H1 (cell line): ENCODE measurements around the gene NPS. TPM values are rescaled to one million over a fixed set of nuclear protein-coding genes. Genes with fewer than 3 reads are reported as not detected.

Experiments used
- CTCF ChIA-PET: fragments of 300-600 bp; sonication (Branson Sonifier 250); formaldehyde crosslinking; loops from one replicate; lab custom pipeline; 2021; ENCODE audit not compliant: partially characterized antibody; lab: Charles Lee
- POLR2A ChIA-PET: fragments of 300-600 bp; sonication (Branson Sonifier 250); formaldehyde crosslinking; loops from one replicate; lab custom pipeline; 2021; ENCODE audit warnings: inconsistent platforms; ENCODE audit not compliant: partially characterized antibody; lab: Charles Lee
- DNase-seq, 2 experiments: peaks; one replicate each; pipeline versions ENCODE4 v3.0.0 to v3.0.0-alpha.2; 2010 to 2022; ENCODE audit warnings: low spot score in 2 of 2, low read depth in 1 of 2, mixed read lengths in 1 of 2
- FAIRE-seq: peaks from 2 replicates; lab custom pipeline; 2011; peaks lifted over from hg19 to GRCh38; lab: Jason Lieb, UNC
- H2AFZ ChIP-seq: 2 replicates; pipeline ENCODE4 v1.8.1; 2012; ENCODE audit warnings: low read length, inconsistent platforms
- H2AK5ac ChIP-seq: 2 replicates; pipeline ENCODE4 v1.6.1; 2013; ENCODE audit warnings: low read depth, low read length
- H2BK120ac ChIP-seq: replicated peaks from 2 replicates; pipeline ENCODE3; 2013; ENCODE audit warnings: low read depth, low read length, inconsistent platforms
- H2BK12ac ChIP-seq: 2 replicates; pipeline ENCODE4 v1.6.1; 2013; ENCODE audit warnings: low read depth, low read length
- H2BK15ac ChIP-seq: 2 replicates; pipeline ENCODE4 v1.6.1; 2013; ENCODE audit warnings: low read length
- H2BK20ac ChIP-seq: 2 replicates; pipeline ENCODE4 v1.6.1; 2013; ENCODE audit warnings: low read length
- H2BK5ac ChIP-seq: 2 replicates; pipeline ENCODE4 v1.6.1; 2013; ENCODE audit warnings: low read depth, low read length
- H3K14ac ChIP-seq: 2 replicates; pipeline ENCODE4 v1.6.1; 2013; ENCODE audit warnings: inconsistent platforms; ENCODE audit not compliant: insufficient read length
- H3K18ac ChIP-seq: 2 replicates; pipeline ENCODE4 v1.6.1; 2013; ENCODE audit warnings: low read length; ENCODE audit errors: extremely low read depth
- H3K23ac ChIP-seq: 2 replicates; pipeline ENCODE4 v1.6.1; 2013; ENCODE audit warnings: inconsistent platforms; ENCODE audit not compliant: insufficient read length
- H3K23me2 ChIP-seq: 2 replicates; pipeline ENCODE4 v1.6.1; 2013; ENCODE audit warnings: low read depth, low read length
- H3K27ac ChIP-seq: 2 replicates; pipeline ENCODE4 v1.6.1; 2011; ENCODE audit warnings: low read depth, low read length, inconsistent platforms
- H3K27me3 ChIP-seq, 4 experiments: replicated peaks in 1 of 4; 1 replicate in 1 of 4; 2 replicates in 3 of 4; pipeline versions ENCODE4 v1.6.1 to v1.8.1; 2011 to 2013; ENCODE audit warnings: low read length in 3 of 4, mild to moderate bottlenecking in 3 of 4, inconsistent platforms in 2 of 4, mixed read lengths in 2 of 4, moderate library complexity in 1 of 4; ENCODE audit not compliant: control insufficient read depth in 3 of 4, insufficient read depth in 3 of 4; ENCODE audit errors: extremely low read depth in 1 of 4
- H3K36me3 ChIP-seq, 4 experiments: 2 replicates each; pipeline versions ENCODE4 v1.6.1 to v1.8.1; 2011 to 2013; ENCODE audit warnings: mild to moderate bottlenecking in 4 of 4, low read length in 3 of 4, moderate library complexity in 2 of 4, control low read depth in 1 of 4, inconsistent platforms in 1 of 4; ENCODE audit not compliant: insufficient read depth in 4 of 4, control insufficient read depth in 2 of 4
- H3K4ac ChIP-seq: replicated peaks from 2 replicates; pipeline ENCODE3; 2013; ENCODE audit warnings: low read length, low read depth, mixed read lengths, inconsistent platforms; ENCODE audit not compliant: insufficient read length
- H3K4me1 ChIP-seq, 4 experiments: replicated peaks in 1 of 4; 1 replicate in 1 of 4; 2 replicates in 3 of 4; pipeline versions ENCODE4 v1.6.1 to v1.8.1; 2011 to 2013; ENCODE audit warnings: low read length in 3 of 4, inconsistent platforms in 2 of 4, mixed read lengths in 1 of 4; ENCODE audit not compliant: insufficient read depth in 4 of 4, control insufficient read depth in 3 of 4
- H3K4me2 ChIP-seq, 2 experiments: 2 replicates each; pipeline versions ENCODE4 v1.6.1 to v1.8.1; 2011 to 2013; ENCODE audit warnings: low read depth in 2 of 2, low read length in 2 of 2, control low read depth in 1 of 2, inconsistent platforms in 1 of 2, mild to moderate bottlenecking in 1 of 2; ENCODE audit not compliant: insufficient read depth in 1 of 2
- H3K4me3 ChIP-seq, 4 experiments: fragments of 200-600, 300-600 bp in 1 of 4; sonication (generic), shearing (Covaris generic), sonication (Bioruptor Twin) in 1 of 4; 2 replicates each; pipeline versions ENCODE4 v1.5.1 to v1.8.1; 2011 to 2016; ENCODE audit warnings: low read length in 4 of 4, low read depth in 3 of 4, control low read depth in 2 of 4, inconsistent platforms in 2 of 4, mild to moderate bottlenecking in 2 of 4, mixed read lengths in 1 of 4, moderate library complexity in 1 of 4; ENCODE audit not compliant: insufficient read depth in 2 of 4; ENCODE audit errors: extremely low read depth in 1 of 4
- H3K56ac ChIP-seq: replicated peaks from 2 replicates; pipeline ENCODE3; 2013; ENCODE audit warnings: low read depth, mild to moderate bottlenecking, mixed read lengths, low read length, inconsistent platforms; ENCODE audit not compliant: insufficient read length
- H3K79me1 ChIP-seq: 2 replicates; pipeline ENCODE4 v1.6.1; 2013; ENCODE audit warnings: low read depth, low read length, control low read depth
- H3K79me2 ChIP-seq, 2 experiments: 2 replicates each; pipeline versions ENCODE4 v1.6.1 to v1.8.1; 2012 to 2013; ENCODE audit warnings: low read length in 2 of 2, mild to moderate bottlenecking in 2 of 2, inconsistent platforms in 1 of 2; ENCODE audit not compliant: insufficient read depth in 2 of 2, control insufficient read depth in 1 of 2
- H3K9ac ChIP-seq, 4 experiments: replicated peaks in 1 of 4; 1 replicate in 1 of 4; 2 replicates in 3 of 4; pipeline versions ENCODE4 v1.6.1 to v1.8.1; 2011 to 2013; ENCODE audit warnings: low read depth in 3 of 4, low read length in 3 of 4, control low read depth in 2 of 4, mild to moderate bottlenecking in 2 of 4, moderate library complexity in 2 of 4, inconsistent platforms in 1 of 4; ENCODE audit errors: extremely low read depth in 1 of 4
- H3K9me3 ChIP-seq, 2 experiments: 2 replicates each; pipeline versions ENCODE4 v1.6.1 to v1.8.1; 2012 to 2013; ENCODE audit warnings: mild to moderate bottlenecking in 2 of 2, moderate library complexity in 2 of 2, control low read depth in 1 of 2, inconsistent platforms in 1 of 2, low read depth in 1 of 2, low read length in 1 of 2, mixed read lengths in 1 of 2; ENCODE audit not compliant: insufficient read depth in 2 of 2
- H4K20me1 ChIP-seq, 2 experiments: replicated peaks in 1 of 2; 2 replicates each; pipeline versions ENCODE3 to v1.8.1; 2011 to 2013; ENCODE audit warnings: inconsistent platforms in 2 of 2, low read length in 2 of 2, mild to moderate bottlenecking in 1 of 2; ENCODE audit not compliant: insufficient read depth in 2 of 2, control insufficient read depth in 1 of 2
- H4K5ac ChIP-seq: 2 replicates; pipeline ENCODE4 v1.6.1; 2013; ENCODE audit warnings: low read length, low read depth, mixed read lengths, inconsistent platforms; ENCODE audit not compliant: insufficient read length
- H4K8ac ChIP-seq: 2 replicates; pipeline ENCODE4 v1.8.0; 2013; ENCODE audit warnings: mild to moderate bottlenecking, moderate library complexity, low read length, inconsistent platforms; ENCODE audit not compliant: insufficient read depth; ENCODE audit errors: extremely low read depth
- H4K91ac ChIP-seq: replicated peaks from 2 replicates; pipeline ENCODE3; 2013; ENCODE audit warnings: low read length, mixed read lengths, inconsistent platforms; ENCODE audit not compliant: insufficient read length
- BCL11A ChIP-seq, 2 experiments: IDR thresholded peaks; one replicate each; pipeline ENCODE4 v1.6.1; 2011; ENCODE audit warnings: low read depth in 2 of 2, low read length in 2 of 2, mild to moderate bottlenecking in 2 of 2
- CREB1 ChIP-seq: IDR thresholded peaks from 2 replicates; pipeline ENCODE4 v1.6.1; 2012; ENCODE audit warnings: inconsistent platforms
- KDM4A ChIP-seq: IDR thresholded peaks from one replicate; pipeline ENCODE4 v1.7.1; 2012; ENCODE audit warnings: low read depth, mild to moderate bottlenecking, moderate library complexity, low read length, inconsistent platforms; ENCODE audit not compliant: severe bottlenecking
- KDM5A ChIP-seq: fragments of 200-600 bp; IDR thresholded peaks from 2 replicates; pipeline ENCODE4 v1.7.1; 2012; ENCODE audit warnings: mild to moderate bottlenecking, low read length, inconsistent platforms, mixed read lengths
- RNF2 ChIP-seq: fragments of 200-900, 300-1000 bp; sonication (generic); IDR thresholded peaks from 2 replicates; pipeline ENCODE4 v1.7.1; 2016; ENCODE audit warnings: borderline replicate concordance, low read depth, mild to moderate bottlenecking, antibody characterized with exemption, low read length; ENCODE audit not compliant: poor library complexity, severe bottlenecking; ENCODE audit errors: missing control alignments
- SAP30 ChIP-seq: fragments of 300-600 bp; sonication (generic); IDR thresholded peaks from 2 replicates; pipeline ENCODE4 v1.7.1; 2012; ENCODE audit warnings: low read length, moderate library complexity, mild to moderate bottlenecking, inconsistent platforms; ENCODE audit not compliant: insufficient read depth, insufficient replicate concordance
- SP1 ChIP-seq: IDR thresholded peaks from 2 replicates; pipeline ENCODE4 v1.6.1; 2011; ENCODE audit warnings: low read depth, low read length
- SP2 ChIP-seq: IDR thresholded peaks from 2 replicates; pipeline ENCODE4 v1.6.1; 2012; ENCODE audit warnings: mild to moderate bottlenecking, low read length, inconsistent platforms
- WGBS, 2 experiments: shearing (Covaris generic) in 1 of 2; methylation state at CpG; one replicate each; pipeline versions ENCODE4 v1.1.6 to v1.1.7; 2013 to 2015; ENCODE audit warnings: low lambda C conversion rate in 2 of 2, mixed read lengths in 2 of 2, inconsistent platforms in 1 of 2, low coverage in 1 of 2, missing lambda C conversion rate in 1 of 2; ENCODE audit not compliant: insufficient replicate concordance in 2 of 2, insufficient coverage in 1 of 2, insufficient read length in 1 of 2; ENCODE audit errors: extremely low coverage in 1 of 2, missing lambda C conversion rate in 1 of 2; 5-methylcytosine and 5-hydroxymethylcytosine counted together
- polyA plus RNA-seq, 7 experiments: library from polyadenylated mRNA; depleted of rRNA in 3 of 7; stranded (reverse) in 5 of 7; unstranded in 2 of 7; fragments of >200 nt in 5 of 7; fragments of 200-250 nt in 2 of 7; gene quantifications; 1 replicate in 5 of 7; 2 replicates in 1 of 7; 4 replicates in 1 of 7; pipeline versions ENCODE4 v1.2.1 to v1.2.3, GENCODE V29; 2011 to 2013; ENCODE audit warnings: missing spikeins in 2 of 7, mixed read lengths in 2 of 7
- total RNA-seq: library from RNA; stranded (reverse); fragmentation: NEBNext Ultra II Directional; extraction: Animal tissue kit (Norgen Biotek cat#: 25700); gene quantifications from 2 replicates; pipeline ENCODE4 v1.2.1, GENCODE V29; 2021
- TF ChIP-seq, protein P1 (sequence below): IDR thresholded peaks from 2 replicates; pipeline ENCODE4 v1.6.1; 2012; ENCODE audit warnings: low read length, inconsistent platforms
- TF ChIP-seq, protein P2 (sequence below): IDR thresholded peaks from 2 replicates; pipeline ENCODE4 v1.6.1; 2011; ENCODE audit warnings: low read depth, mild to moderate bottlenecking, low read length; ENCODE audit not compliant: insufficient read depth

Gene NPS
- total and polyA plus RNA-seq, 2 of the 8 experiments (the other 6 are each of a cell fraction or from before 2014, with no cell fraction given) = not detected

DNA sequence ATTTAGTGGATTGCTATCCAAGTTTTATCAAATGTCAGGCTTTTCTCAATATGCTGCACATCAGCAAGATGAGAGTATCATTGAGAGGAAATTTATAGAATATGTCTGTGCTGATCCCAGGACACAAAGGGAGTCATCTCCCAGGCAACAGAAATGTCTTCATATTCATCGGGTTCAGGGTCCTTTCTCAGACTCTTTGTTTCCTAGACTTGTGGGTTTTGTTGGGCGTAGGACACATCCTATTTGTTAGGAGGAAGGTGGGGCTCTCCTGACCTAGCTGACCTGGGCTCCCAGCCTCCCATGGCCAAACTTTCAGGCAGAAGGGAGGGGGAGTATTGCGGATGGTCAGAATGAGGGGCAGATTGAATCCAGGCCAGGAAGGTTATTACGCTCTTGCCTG lies 22.9 kb upstream of the NPS start:
- Histone ChIP-seq H3K9me3 (no peaks in the 10 kb centered on the region), H3K9ac (no peak overlapping the region)

More for the DNA sequence above, 22.9 kb upstream of the NPS start:
- FAIRE-seq = no peak
- Histone ChIP-seq H4K20me1 (no peaks in the 10 kb centered on the region), H2BK15ac (no peak overlapping the region), H2BK120ac (no peak overlapping the region), H3K27me3 (peaks cover 0 to 2% (median 0%) of the 10 kb centered on the region in 4 experiments; a peak in 1 of 7 replicates), H3K36me3 (no peaks in the 10 kb centered on the region), H3K27ac (no peak overlapping the region), H3K4ac (no peak overlapping the region), H4K5ac (no peak overlapping the region), H4K91ac (no peak overlapping the region), H3K23me2 (no peaks in the 10 kb centered on the region), H3K14ac (no peak overlapping the region), H2AK5ac (no peak overlapping the region), H3K79me2 (no peaks in the 10 kb centered on the region), H3K4me3 (no peak overlapping the region), H3K4me2 (no peak overlapping the region), H3K23ac (no peak overlapping the region), H2BK5ac (no peak overlapping the region), H3K56ac (no peak overlapping the region), H3K4me1 (0 out of 7 replicates have a peak, but pooled peaks cover 0 to 3% (median 0%) of the 10 kb centered on the region in 4 experiments), H4K8ac (no peak overlapping the region), H2AFZ (no peak overlapping the region), H2BK12ac (no peak overlapping the region), H3K18ac (no peak overlapping the region), H2BK20ac (no peak overlapping the region), H3K79me1 (no peaks in the 10 kb centered on the region)
- TF ChIP-seq KDM5A = no peak
- TF ChIP-seq SP2 = no peak
- TF ChIP-seq, protein P1, sequence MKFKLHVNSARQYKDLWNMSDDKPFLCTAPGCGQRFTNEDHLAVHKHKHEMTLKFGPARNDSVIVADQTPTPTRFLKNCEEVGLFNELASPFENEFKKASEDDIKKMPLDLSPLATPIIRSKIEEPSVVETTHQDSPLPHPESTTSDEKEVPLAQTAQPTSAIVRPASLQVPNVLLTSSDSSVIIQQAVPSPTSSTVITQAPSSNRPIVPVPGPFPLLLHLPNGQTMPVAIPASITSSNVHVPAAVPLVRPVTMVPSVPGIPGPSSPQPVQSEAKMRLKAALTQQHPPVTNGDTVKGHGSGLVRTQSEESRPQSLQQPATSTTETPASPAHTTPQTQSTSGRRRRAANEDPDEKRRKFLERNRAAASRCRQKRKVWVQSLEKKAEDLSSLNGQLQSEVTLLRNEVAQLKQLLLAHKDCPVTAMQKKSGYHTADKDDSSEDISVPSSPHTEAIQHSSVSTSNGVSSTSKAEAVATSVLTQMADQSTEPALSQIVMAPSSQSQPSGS = no peak
- TF ChIP-seq, protein P2, sequence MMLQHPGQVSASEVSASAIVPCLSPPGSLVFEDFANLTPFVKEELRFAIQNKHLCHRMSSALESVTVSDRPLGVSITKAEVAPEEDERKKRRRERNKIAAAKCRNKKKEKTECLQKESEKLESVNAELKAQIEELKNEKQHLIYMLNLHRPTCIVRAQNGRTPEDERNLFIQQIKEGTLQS = no peak
- no peak for TF ChIP-seq RNF2
- no peak for TF ChIP-seq BCL11A (IDR thresholded peaks at IDR 0.05; ENCODE audit: low read depth in 2 of 2, low read length in 2 of 2)
- TF ChIP-seq CREB1 = no peak
- no peak for TF ChIP-seq SP1
- TF ChIP-seq KDM4A = no peak
- TF ChIP-seq SAP30 = no peak
- DNase-seq = no peak
- ChIA-PET CTCF (interaction anchor here (1.1 kb wide), 1 partner anchor 1022 kb away, joined by 3 read pairs; no protein-coding TSS in a partner anchor), POLR2A (no interaction called here)
- WGBS, 2 experiments = 93% methylated on average over 4 of the region's 4 CpGs; no CpG with 5 or more reads in 1 of the 2 experiments
